ENCODE measurements around the gene ARHGEF4. TPM values are rescaled to one million over a fixed set of nuclear protein-coding genes. Genes with fewer than 3 reads are reported as not detected.
"Not testable (repeated sequence)": the region's sequence is repeated elsewhere in the genome, so short reads cannot be mapped to it uniquely, and the experiment has no call there.

ARHGEF4 gene
- total and polyA plus RNA-seq, 10 of the 15 experiments (the other 5 are each of a cell fraction or from before 2014, with no cell fraction given): 0.02 to 0.24 (median 0.16) TPM; not detected in 6

DNA sequence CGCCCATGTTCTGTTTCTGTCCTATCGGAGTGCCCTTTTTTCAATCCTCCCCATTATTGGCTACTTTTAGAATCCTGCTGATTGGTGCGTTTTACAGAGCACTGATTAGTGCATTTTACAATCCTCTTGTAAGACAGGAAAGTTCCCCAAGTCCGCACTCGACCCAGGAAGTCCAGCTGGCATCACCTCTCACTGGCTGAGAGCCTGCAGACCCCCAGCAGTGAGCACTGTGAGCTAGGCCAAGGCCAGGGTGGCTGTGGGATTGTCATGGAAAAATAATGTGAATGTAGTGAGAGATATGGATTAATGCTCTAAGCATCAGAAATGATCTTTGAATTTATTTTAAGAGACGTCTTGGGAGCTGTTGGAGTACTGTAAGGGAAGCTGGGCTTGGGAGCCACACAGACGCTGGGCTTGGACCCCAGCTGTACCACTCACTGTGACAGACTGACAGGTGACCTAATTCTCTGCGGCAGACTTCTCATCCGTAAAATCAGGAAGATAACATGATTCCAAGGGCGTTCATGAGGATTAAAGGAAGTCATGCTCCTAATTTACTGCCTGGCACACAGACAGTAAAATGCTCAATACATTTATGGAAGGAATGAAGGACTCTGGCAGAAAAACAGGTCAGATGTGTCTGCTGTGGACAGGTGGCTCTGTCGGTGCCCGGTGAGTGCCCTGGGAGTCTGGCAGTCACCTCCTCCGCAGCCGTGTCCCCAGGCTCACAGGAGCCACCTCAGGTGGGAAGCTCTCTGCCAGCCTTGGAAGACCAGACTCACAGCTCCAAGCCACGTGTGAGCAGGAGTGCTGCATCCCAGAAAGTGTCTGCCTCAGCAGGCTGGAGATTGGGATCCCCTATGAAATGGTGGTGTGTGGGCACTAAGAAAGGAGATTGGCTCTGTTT is 151.1 kb downstream of the ARHGEF4 start:
- ChIA-PET CTCF (no interaction called here), SMC1A (ENCODE audit: uncharacterized antibody, unreplicated experiment) (interaction anchor here (1.3 kb wide), 1 partner anchor 29 kb away, joined by 3 read pairs; no protein-coding TSS in a partner anchor), RAD21 (ENCODE audit: unreplicated experiment) (no interaction called here), POLR2A (no interaction called here)
- in situ Hi-C loops (cut with MboI): no loop called here
- Histone ChIP-seq H3K36me3 (ENCODE audit: control insufficient read depth in 2 of 2, insufficient read depth in 2 of 2, low read length in 1 of 2) (no peaks in the 10 kb centered on the region), H3K4me2 (ENCODE audit: control insufficient read depth, insufficient read depth) (no peak overlapping the region), H4K20me1 (ENCODE audit: control insufficient read depth, insufficient read depth) (no peaks in the 10 kb centered on the region), H3K4me3 (no peak overlapping the region), H3K27me3 (replicated peaks in 1 of 2; ENCODE audit: control insufficient read depth in 2 of 2, insufficient read depth in 2 of 2, low read length in 1 of 2) (no peaks in the 10 kb centered on the region), H3K27ac (ENCODE audit: control insufficient read depth, insufficient read depth) (no peak overlapping the region), H2AFZ (ENCODE audit: control insufficient read depth, low read depth, low read length) (no peak overlapping the region), H3K4me1 (ENCODE audit: control insufficient read depth, insufficient read depth, low read length) (no peaks in the 10 kb centered on the region), H3K9me3 (replicated peaks; ENCODE audit: control insufficient read depth, insufficient read depth, low read length) (no peaks in the 10 kb centered on the region; the same call in 2 of the 3 replicates), H3K79me2 (ENCODE audit: control insufficient read depth, insufficient read depth, low read length) (no peaks in the 10 kb centered on the region), H3K9ac (ENCODE audit: control insufficient read depth, insufficient read depth, low read length) (no peak overlapping the region)
- TF ChIP-seq BCL3 (IDR thresholded peaks at IDR 0.05; ENCODE audit: borderline replicate concordance, insufficient read depth, low read depth, low read length, poor library complexity, severe bottlenecking) (no peak), MYB (IDR thresholded peaks at IDR 0.05; ENCODE audit: borderline replicate concordance, low read depth, low read length) (no peak), CEBPB (IDR thresholded peaks at IDR 0.05; ENCODE audit: borderline replicate concordance in 1 of 2, low read depth in 2 of 2, low read length in 2 of 2) (no peak), NR2F1 (conservative IDR thresholded peaks at IDR 0.05) (no peak), RCOR1 (conservative IDR thresholded peaks at IDR 0.05; ENCODE audit: low read depth, low read length) (no peak), TAF1 (IDR thresholded peaks at IDR 0.05; ENCODE audit: borderline replicate concordance, low read depth, low read length) (no peak), POLR2AphosphoS5 (IDR thresholded peaks at IDR 0.05; ENCODE audit: low read length) (no peak)
- TF ChIP-seq, protein P1, sequence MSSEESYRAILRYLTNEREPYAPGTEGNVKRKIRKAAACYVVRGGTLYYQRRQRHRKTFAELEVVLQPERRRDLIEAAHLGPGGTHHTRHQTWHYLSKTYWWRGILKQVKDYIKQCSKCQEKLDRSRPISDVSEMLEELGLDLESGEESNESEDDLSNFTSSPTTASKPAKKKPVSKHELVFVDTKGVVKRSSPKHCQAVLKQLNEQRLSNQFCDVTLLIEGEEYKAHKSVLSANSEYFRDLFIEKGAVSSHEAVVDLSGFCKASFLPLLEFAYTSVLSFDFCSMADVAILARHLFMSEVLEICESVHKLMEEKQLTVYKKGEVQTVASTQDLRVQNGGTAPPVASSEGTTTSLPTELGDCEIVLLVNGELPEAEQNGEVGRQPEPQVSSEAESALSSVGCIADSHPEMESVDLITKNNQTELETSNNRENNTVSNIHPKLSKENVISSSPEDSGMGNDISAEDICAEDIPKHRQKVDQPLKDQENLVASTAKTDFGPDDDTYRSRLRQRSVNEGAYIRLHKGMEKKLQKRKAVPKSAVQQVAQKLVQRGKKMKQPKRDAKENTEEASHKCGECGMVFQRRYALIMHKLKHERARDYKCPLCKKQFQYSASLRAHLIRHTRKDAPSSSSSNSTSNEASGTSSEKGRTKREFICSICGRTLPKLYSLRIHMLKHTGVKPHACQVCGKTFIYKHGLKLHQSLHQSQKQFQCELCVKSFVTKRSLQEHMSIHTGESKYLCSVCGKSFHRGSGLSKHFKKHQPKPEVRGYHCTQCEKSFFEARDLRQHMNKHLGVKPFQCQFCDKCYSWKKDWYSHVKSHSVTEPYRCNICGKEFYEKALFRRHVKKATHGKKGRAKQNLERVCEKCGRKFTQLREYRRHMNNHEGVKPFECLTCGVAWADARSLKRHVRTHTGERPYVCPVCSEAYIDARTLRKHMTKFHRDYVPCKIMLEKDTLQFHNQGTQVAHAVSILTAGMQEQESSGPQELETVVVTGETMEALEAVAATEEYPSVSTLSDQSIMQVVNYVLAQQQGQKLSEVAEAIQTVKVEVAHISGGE (CRISPR knock-in tag; IDR thresholded peaks at IDR 0.05): no peak
- WGBS (ENCODE audit: insufficient coverage, insufficient replicate concordance, low lambda C conversion rate, missing lambda C conversion rate): 28% methylated on average over 15 of the region's 15 CpGs
- FAIRE-seq (no peak), ATAC-seq (no peak), DNase-seq (ENCODE audit: low read depth, low spot score) (no peak)
- intact Hi-C loops (cut with micrococcal nuclease; ENCODE audit: unreplicated experiment): no loop called here
- no TSS peak for BruUV-seq (replicated peaks)

GRCh38 chr2:130991446-130991845 is 154.7 kb downstream of the ARHGEF4 start:
- H3K36me3 ChIP-seq (ENCODE audit: control insufficient read depth in 2 of 2, insufficient read depth in 2 of 2, low read length in 1 of 2); in situ Hi-C loops (cut with MboI); H4K20me1 ChIP-seq (ENCODE audit: control insufficient read depth, insufficient read depth); BruUV-seq (replicated peaks); DNase-seq (ENCODE audit: low read depth, low spot score); H3K4me2 ChIP-seq (ENCODE audit: control insufficient read depth, insufficient read depth); RAD21 ChIA-PET (ENCODE audit: unreplicated experiment); H3K4me3 ChIP-seq; H3K9ac ChIP-seq (ENCODE audit: control insufficient read depth, insufficient read depth, low read length); H3K9me3 ChIP-seq (replicated peaks; ENCODE audit: control insufficient read depth, insufficient read depth, low read length); POLR2A ChIA-PET; H3K27ac ChIP-seq (ENCODE audit: control insufficient read depth, insufficient read depth); CTCF ChIA-PET; intact Hi-C loops (cut with micrococcal nuclease; ENCODE audit: unreplicated experiment); H2AFZ ChIP-seq (ENCODE audit: control insufficient read depth, low read depth, low read length); H3K27me3 ChIP-seq (replicated peaks in 1 of 2; ENCODE audit: control insufficient read depth in 2 of 2, insufficient read depth in 2 of 2, low read length in 1 of 2); ATAC-seq; H3K79me2 ChIP-seq (ENCODE audit: control insufficient read depth, insufficient read depth, low read length); H3K4me1 ChIP-seq (ENCODE audit: control insufficient read depth, insufficient read depth, low read length); SMC1A ChIA-PET (ENCODE audit: uncharacterized antibody, unreplicated experiment); FAIRE-seq: not testable (repeated sequence)
- 77% methylated on average over 26 of the region's 32 CpGs for WGBS (ENCODE audit: insufficient coverage, insufficient replicate concordance, low lambda C conversion rate, missing lambda C conversion rate)
